HG02885 (cell line): ENCODE measurements around the gene C19orf85.

Experiments
- ATAC-seq: cut with Tn5 transposase; IDR thresholded peaks from one replicate; pipeline ENCODE4 v1.9.1; 2021; ENCODE audit warnings: mild to moderate bottlenecking; ENCODE audit not compliant: unreplicated experiment, poor library complexity

C19orf85 gene

GRCh38 chr19:55419624-55420236 lies 44.8 kb downstream of the C19orf85 start:
- ATAC-seq: no peak

- no peak for ATAC-seq
Observed at GRCh38 chr19:55419103-55419502, 45.4 kb downstream of the C19orf85 start.

GRCh38 chr19:55418185-55418584 lies 46.4 kb downstream of the C19orf85 start:
- ATAC-seq: no peak
